ENCODE results near the gene TSPAN11. TPM values are rescaled to one million over a fixed set of nuclear protein-coding genes. Genes with fewer than 3 reads are reported as not detected.
A peak's percentile ranks its signal among the peaks of the same experiment; 100 is the strongest.

Gene TSPAN11
- total and polyA plus RNA-seq, 2 of the 8 experiments (the other 6 are each of a cell fraction or from before 2014, with no cell fraction given): 3.9 to 8.2 TPM

GRCh38 chr12:30973175-30973574 is 46.6 kb downstream of the TSPAN11 start:
- Histone ChIP-seq H4K91ac (replicated peaks; ENCODE audit: insufficient read length, low read length) (no peak overlapping the region), H3K4me3 (ENCODE audit: extremely low read depth in 1 of 4, insufficient read depth in 2 of 4, low read depth in 3 of 4, low read length in 4 of 4) (no peak overlapping the region), H3K79me2 (ENCODE audit: control insufficient read depth in 1 of 2, insufficient read depth in 2 of 2, low read length in 2 of 2) (no peaks in the 10 kb centered on the region), H4K20me1 (replicated peaks in 1 of 2; ENCODE audit: control insufficient read depth in 1 of 2, insufficient read depth in 2 of 2, low read length in 2 of 2) (peaks cover 0 to 2% of the 10 kb centered on the region in 2 experiments), H3K23me2 (ENCODE audit: low read depth, low read length) (no peaks in the 10 kb centered on the region), H3K27ac (ENCODE audit: low read depth, low read length) (no peak overlapping the region), H2AK5ac (ENCODE audit: low read depth, low read length) (peak overlapping the region; percentile 82; the same call in 1 of the 2 replicates), H2BK5ac (ENCODE audit: low read depth, low read length) (0 out of 2 replicates have a peak overlapping the region, but pooled peaks have one; percentile 39), H2BK12ac (ENCODE audit: low read depth, low read length) (0 out of 2 replicates have a peak overlapping the region, but pooled peaks have one; percentile 2), H3K18ac (ENCODE audit: extremely low read depth, low read length) (no peak overlapping the region), H3K23ac (ENCODE audit: insufficient read length) (no peak overlapping the region), H2AFZ (ENCODE audit: low read length) (no peak overlapping the region), H3K27me3 (replicated peaks in 1 of 4; ENCODE audit: control insufficient read depth in 3 of 4, extremely low read depth in 1 of 4, insufficient read depth in 3 of 4, low read length in 3 of 4) (peaks cover 0 to 4% (median 0%) of the 10 kb centered on the region in 4 experiments; a peak in 2 of 7 replicates), H3K9me3 (ENCODE audit: insufficient read depth in 2 of 2, low read depth in 1 of 2, low read length in 1 of 2) (no peaks in the 10 kb centered on the region), H4K8ac (ENCODE audit: extremely low read depth, insufficient read depth, low read length) (no peak overlapping the region), H3K4me2 (ENCODE audit: insufficient read depth in 1 of 2, low read depth in 2 of 2, low read length in 2 of 2) (no peak overlapping the region), H3K4me1 (replicated peaks in 1 of 4; ENCODE audit: control insufficient read depth in 3 of 4, insufficient read depth in 4 of 4, low read length in 3 of 4) (peaks cover 2 to 17% (median 7%) of the 10 kb centered on the region in 4 experiments), H3K36me3 (ENCODE audit: control insufficient read depth in 2 of 4, insufficient read depth in 4 of 4, low read length in 3 of 4) (no peaks in the 10 kb centered on the region), H2BK15ac (ENCODE audit: low read length) (peak overlapping the region; percentile 61; the same call in 1 of the 2 replicates), H3K14ac (ENCODE audit: insufficient read length) (no peak overlapping the region), H3K9ac (replicated peaks in 1 of 4; ENCODE audit: extremely low read depth in 1 of 4, low read depth in 3 of 4, low read length in 3 of 4) (no peak overlapping the region), H4K5ac (ENCODE audit: insufficient read length, low read depth, low read length) (no peak overlapping the region), H3K4ac (replicated peaks; ENCODE audit: insufficient read length, low read depth, low read length) (no peak overlapping the region), H3K79me1 (ENCODE audit: low read depth, low read length) (no peaks in the 10 kb centered on the region), H3K56ac (replicated peaks; ENCODE audit: insufficient read length, low read depth, low read length) (no peak overlapping the region), H2BK120ac (replicated peaks; ENCODE audit: low read depth, low read length) (no peak overlapping the region), H2BK20ac (ENCODE audit: low read length) (no peak overlapping the region)
- ChIA-PET CTCF (ENCODE audit: partially characterized antibody) (interaction anchor here (0.7 to 21.1 kb wide), 8 partner anchors 10 to 264 kb away, joined by 3 to 205 read pairs (median 4); no protein-coding TSS in a partner anchor), POLR2A (ENCODE audit: partially characterized antibody) (interaction anchor here (1.3 kb wide), 2 partner anchors 11 to 122 kb away, joined by 3 read pairs; no protein-coding TSS in a partner anchor)
- no peak for FAIRE-seq
- no peak for DNase-seq (ENCODE audit: low read depth in 1 of 2, low spot score in 2 of 2)
- 95% methylated on average over 6 of the region's 6 CpGs; no CpG with 5 or more reads in 1 of the 2 experiments for WGBS, 2 experiments (ENCODE audit: extremely low coverage in 1 of 2, insufficient coverage in 1 of 2, insufficient read length in 1 of 2, insufficient replicate concordance in 2 of 2, low coverage in 1 of 2, low lambda C conversion rate in 2 of 2, missing lambda C conversion rate in 1 of 2)
- TF ChIP-seq TCF12 (IDR thresholded peaks at IDR 0.05; ENCODE audit: low read depth, low read length) (no peak), NANOG (IDR thresholded peaks at IDR 0.05; ENCODE audit: insufficient read depth, low read depth, low read length, poor library complexity, severe bottlenecking) (no peak), BRCA1 (IDR thresholded peaks at IDR 0.05; ENCODE audit: low read depth, low read length) (no peak), CBX5 (IDR thresholded peaks at IDR 0.05; ENCODE audit: low read depth, low read length) (no peak), EGR1 (IDR thresholded peaks at IDR 0.05; ENCODE audit: borderline replicate concordance, low read depth, low read length) (no peak), CHD2 (IDR thresholded peaks at IDR 0.05; ENCODE audit: low read length) (no peak), RXRA (IDR thresholded peaks at IDR 0.05; ENCODE audit: insufficient read depth, low read depth, low read length) (no peak), PHF8 (conservative IDR thresholded peaks at IDR 0.05; ENCODE audit: low read depth, low read length) (no peak), POLR2AphosphoS5 (IDR thresholded peaks at IDR 0.05; ENCODE audit: low read depth, low read length) (no peak), FOSL1 (IDR thresholded peaks at IDR 0.05; ENCODE audit: insufficient read depth, low read depth, low read length) (no peak), BCL11A (IDR thresholded peaks at IDR 0.05; ENCODE audit: low read depth in 2 of 2, low read length in 2 of 2) (no peak), ASH2L (IDR thresholded peaks at IDR 0.05; ENCODE audit: low read length) (no peak), HDAC6 (IDR thresholded peaks at IDR 0.05; ENCODE audit: low read depth, low read length) (no peak), RBBP5 (IDR thresholded peaks at IDR 0.05; ENCODE audit: borderline replicate concordance, low read depth, low read length) (no peak), GABPA (IDR thresholded peaks at IDR 0.05; ENCODE audit: borderline replicate concordance, insufficient read depth, low read length) (no peak)

All from H1 (cell line).